ENCODE measurements around the gene REP15. TPM values are rescaled to one million over a fixed set of nuclear protein-coding genes. Genes with fewer than 3 reads are reported as not detected.

REP15 gene
- total RNA-seq, 4 donors from 2014 or later, result 1.2 to 2.5 (median 1.3) TPM

GRCh38 chr12:27674989-27675388, 21.3 kb upstream of the REP15 start:
- no peak overlapping the region for H3K27ac ChIP-seq (replicated peaks in 1 of 4)
- DNase-seq (ENCODE audit: extremely low spot score), result no peak
- no peaks in the 10 kb centered on the region for H3K27me3 ChIP-seq
- H3K36me3 ChIP-seq, result peaks cover 17 to 73% (median 31%) of the 10 kb centered on the region in 4 donors
- TF ChIP-seq POLR2AphosphoS5 (IDR thresholded peaks at IDR 0.05) (no peak), POLR2A (IDR thresholded peaks at IDR 0.05; ENCODE audit: low read depth) (no peak)
- no peaks in the 10 kb centered on the region for H3K9me3 ChIP-seq
- intact Hi-C loops (cut with DNase I), result no loop called here
- peaks cover 16 to 24% (median 20%) of the 10 kb centered on the region in 4 donors for H3K4me1 ChIP-seq
- 83% methylated on average over 2 of the region's 2 CpGs for WGBS
- no peak overlapping the region for H3K4me3 ChIP-seq

DNA sequence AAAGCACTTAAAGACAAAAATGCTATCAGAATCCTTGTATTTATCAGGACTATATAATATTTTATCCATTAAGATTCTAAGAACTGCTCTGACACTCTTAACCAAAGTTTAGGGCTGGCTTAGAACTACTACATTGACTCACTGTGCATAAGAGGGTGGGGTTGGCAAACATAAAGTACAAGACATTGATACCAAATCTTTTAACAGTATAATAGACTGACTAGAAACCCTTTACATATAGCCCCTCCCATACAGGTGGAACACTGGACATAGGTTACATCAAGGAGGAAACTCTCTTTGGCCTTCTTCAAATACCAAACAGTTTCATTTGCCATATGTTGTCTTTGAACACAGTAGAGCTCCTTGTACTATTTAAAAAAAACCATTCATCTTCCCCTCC, 15.6 kb upstream of the REP15 start:
- intact Hi-C loops (cut with DNase I), result no loop called here

GRCh38 chr12:27682534-27682933, 13.7 kb upstream of the REP15 start:
- H3K4me3 ChIP-seq, result no peak overlapping the region
- H3K27ac ChIP-seq (replicated peaks in 1 of 4), result no peak overlapping the region
- H3K4me1 ChIP-seq, result no peaks in the 10 kb centered on the region
- WGBS, result 91% methylated on average over 2 of the region's 2 CpGs
- DNase-seq (ENCODE audit: extremely low spot score), result no peak
- H3K9me3 ChIP-seq, result no peaks in the 10 kb centered on the region
- intact Hi-C loops (cut with DNase I), result no loop called here
- H3K36me3 ChIP-seq, result peaks cover 31 to 99% (median 72%) of the 10 kb centered on the region in 4 donors
- no peaks in the 10 kb centered on the region for H3K27me3 ChIP-seq
- TF ChIP-seq POLR2AphosphoS5 (IDR thresholded peaks at IDR 0.05) (no peak), EP300 (IDR thresholded peaks at IDR 0.05) (no peak), POLR2A (IDR thresholded peaks at IDR 0.05; ENCODE audit: low read depth) (no peak)
- TF ChIP-seq, protein P1, sequence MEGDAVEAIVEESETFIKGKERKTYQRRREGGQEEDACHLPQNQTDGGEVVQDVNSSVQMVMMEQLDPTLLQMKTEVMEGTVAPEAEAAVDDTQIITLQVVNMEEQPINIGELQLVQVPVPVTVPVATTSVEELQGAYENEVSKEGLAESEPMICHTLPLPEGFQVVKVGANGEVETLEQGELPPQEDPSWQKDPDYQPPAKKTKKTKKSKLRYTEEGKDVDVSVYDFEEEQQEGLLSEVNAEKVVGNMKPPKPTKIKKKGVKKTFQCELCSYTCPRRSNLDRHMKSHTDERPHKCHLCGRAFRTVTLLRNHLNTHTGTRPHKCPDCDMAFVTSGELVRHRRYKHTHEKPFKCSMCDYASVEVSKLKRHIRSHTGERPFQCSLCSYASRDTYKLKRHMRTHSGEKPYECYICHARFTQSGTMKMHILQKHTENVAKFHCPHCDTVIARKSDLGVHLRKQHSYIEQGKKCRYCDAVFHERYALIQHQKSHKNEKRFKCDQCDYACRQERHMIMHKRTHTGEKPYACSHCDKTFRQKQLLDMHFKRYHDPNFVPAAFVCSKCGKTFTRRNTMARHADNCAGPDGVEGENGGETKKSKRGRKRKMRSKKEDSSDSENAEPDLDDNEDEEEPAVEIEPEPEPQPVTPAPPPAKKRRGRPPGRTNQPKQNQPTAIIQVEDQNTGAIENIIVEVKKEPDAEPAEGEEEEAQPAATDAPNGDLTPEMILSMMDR (IDR thresholded peaks at IDR 0.05), result no peak

More for the DNA sequence above, 15.6 kb upstream of the REP15 start:
- H3K36me3 ChIP-seq, result peaks cover 35 to 99% (median 76%) of the 10 kb centered on the region in 4 donors
- DNase-seq (ENCODE audit: extremely low spot score), result no peak
- no peak overlapping the region for H3K27ac ChIP-seq (replicated peaks in 1 of 4)
- H3K4me3 ChIP-seq, result no peak overlapping the region
- no peaks in the 10 kb centered on the region for H3K4me1 ChIP-seq
- TF ChIP-seq POLR2A (IDR thresholded peaks at IDR 0.05; ENCODE audit: low read depth) (no peak), EP300 (IDR thresholded peaks at IDR 0.05) (no peak), POLR2AphosphoS5 (IDR thresholded peaks at IDR 0.05) (no peak)
- TF ChIP-seq, protein P1 (IDR thresholded peaks at IDR 0.05), result no peak
- no peaks in the 10 kb centered on the region for H3K9me3 ChIP-seq
- no peaks in the 10 kb centered on the region for H3K27me3 ChIP-seq

GRCh38 chr12:27685274-27685673, 11.0 kb upstream of the REP15 start:
- WGBS, result 91% methylated on average over 2 of the region's 2 CpGs
- H3K36me3 ChIP-seq, result peaks cover 47 to 100% (median 82%) of the 10 kb centered on the region in 4 donors
- intact Hi-C loops (cut with DNase I), result no loop called here

DNA sequence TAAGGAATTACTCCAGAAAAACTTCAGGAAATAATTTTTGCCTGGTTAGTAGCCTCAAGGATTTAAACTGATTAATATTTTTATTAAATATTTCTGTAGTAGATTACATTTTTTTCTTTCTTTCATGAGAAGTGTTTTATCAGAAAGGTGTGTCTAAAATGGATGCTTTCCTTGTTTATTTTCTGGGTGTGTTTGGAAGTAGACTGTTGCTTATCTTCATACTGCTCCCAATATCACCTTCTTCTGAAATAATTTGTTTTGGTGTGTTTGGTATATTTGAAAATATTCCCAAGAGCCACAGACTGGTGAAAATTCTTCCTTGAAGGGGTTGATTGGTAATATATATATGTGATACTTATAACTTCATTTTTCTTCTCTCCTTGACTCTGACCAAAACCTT, 10.1 kb upstream of the REP15 start:
- DNase-seq (ENCODE audit: extremely low spot score), result no peak
- Histone ChIP-seq H3K36me3 (peaks cover 56 to 99% (median 80%) of the 10 kb centered on the region in 4 donors), H3K27me3 (no peaks in the 10 kb centered on the region), H3K4me1 (no peaks in the 10 kb centered on the region), H3K4me3 (no peak overlapping the region), H3K9me3 (no peaks in the 10 kb centered on the region), H3K27ac (replicated peaks in 1 of 4) (no peak overlapping the region)
- TF ChIP-seq POLR2A (IDR thresholded peaks at IDR 0.05; ENCODE audit: low read depth) (no peak), EP300 (IDR thresholded peaks at IDR 0.05) (no peak), POLR2AphosphoS5 (IDR thresholded peaks at IDR 0.05) (no peak)
- TF ChIP-seq, protein P1 (IDR thresholded peaks at IDR 0.05), result no peak
- intact Hi-C loops (cut with DNase I), result no loop called here

More at GRCh38 chr12:27685274-27685673, 11.0 kb upstream of the REP15 start:
- H3K9me3 ChIP-seq, result no peaks in the 10 kb centered on the region
- H3K27me3 ChIP-seq, result no peaks in the 10 kb centered on the region
- TF ChIP-seq, protein P1 (IDR thresholded peaks at IDR 0.05), result no peak
- no peak for TF ChIP-seq POLR2A (IDR thresholded peaks at IDR 0.05; ENCODE audit: low read depth)
- TF ChIP-seq EP300 (IDR thresholded peaks at IDR 0.05), result no peak
- TF ChIP-seq POLR2AphosphoS5 (IDR thresholded peaks at IDR 0.05), result no peak
- DNase-seq (ENCODE audit: extremely low spot score), result no peak
- H3K4me3 ChIP-seq, result no peak overlapping the region
- no peaks in the 10 kb centered on the region for H3K4me1 ChIP-seq
- H3K27ac ChIP-seq (replicated peaks in 1 of 4), result no peak overlapping the region
